Stomach (tissue), 9 donors: ENCODE measurements around the gene ARMCX6. TPM values are rescaled to one million over a fixed set of nuclear protein-coding genes. Genes with fewer than 3 reads are reported as not detected.
"Not testable (repeated sequence)": the region's sequence is repeated elsewhere in the genome, so short reads cannot be mapped to it uniquely, and the experiment has no call there.

ENCODE experiments used
- DNase-seq, 2 donors: peaks; one replicate each; pipeline versions ENCODE4 v3.0.0 to v3.0.0-alpha.2; 2013 to 2019
- H3K27ac ChIP-seq, 5 donors: fragments of 200-600 bp in 4 of 5; sonication (generic) in 4 of 5; one replicate each; pipeline ENCODE4 v1.5.1; 2013 to 2019; ENCODE audit warnings: mild to moderate bottlenecking in 1 of 5, moderate library complexity in 1 of 5
- H3K27me3 ChIP-seq, 3 donors: fragments of 200-600 bp; sonication (generic); one replicate each; pipeline ENCODE4 v1.5.1; 2017 to 2019; ENCODE audit warnings: mixed run types in 1 of 3
- H3K36me3 ChIP-seq, 4 donors: fragments of 200-600 bp; sonication (generic); 1 replicate in 3 of 4; 2 replicates in 1 of 4; pipeline ENCODE4 v1.5.1; 2016 to 2019
- H3K4me1 ChIP-seq, 4 donors: fragments of 200-600 bp; sonication (generic); one replicate each; pipeline ENCODE4 v1.5.1; 2016 to 2019
- H3K4me3 ChIP-seq, 4 donors: fragments of 200-600 bp; sonication (generic) in 3 of 4; one replicate each; pipeline ENCODE4 v1.5.1; 2016 to 2019; ENCODE audit warnings: mild to moderate bottlenecking in 1 of 4
- H3K9me3 ChIP-seq, 4 donors: fragments of 200-600 bp; sonication (generic); one replicate each; pipeline ENCODE4 v1.5.1; 2016 to 2019
- CTCF ChIP-seq, 7 experiments: fragments of 450-650 bp in 4 of 7; fragments of 200-600 bp in 3 of 7; sonication (generic) in 3 of 7; IDR thresholded peaks; one replicate each; pipeline ENCODE4 v1.5.1; 2016 to 2019; ENCODE audit warnings: antibody characterized with exemption in 7 of 7, control low read depth in 2 of 7, mild to moderate bottlenecking in 1 of 7
- EP300 ChIP-seq: sonication (generic); formaldehyde crosslinking; IDR thresholded peaks from one replicate; pipeline ENCODE4 v1.6.1; 2017; ENCODE audit warnings: antibody characterized with exemption
- POLR2A ChIP-seq, 4 donors: fragments of 450-650 bp; IDR thresholded peaks; one replicate each; pipeline ENCODE4 v1.6.1; 2016; ENCODE audit warnings: antibody characterized with exemption in 4 of 4, control low read depth in 2 of 4, mild to moderate bottlenecking in 1 of 4, moderate library complexity in 1 of 4
- POLR2AphosphoS5 ChIP-seq, 3 donors: sonication (generic); formaldehyde crosslinking; IDR thresholded peaks; one replicate each; pipeline ENCODE4 v1.6.1; 2016; ENCODE audit warnings: antibody characterized with exemption in 3 of 3
- WGBS, 5 donors: extraction: QIAGEN DNeasy Blood & Tissue Kit in 3 of 5; methylation state at CpG; one replicate each; pipeline versions ENCODE4 v1.1.5 to v1.1.7; 2013 to 2018; 5-methylcytosine and 5-hydroxymethylcytosine counted together
- intact Hi-C: fragments of 100-400 bp; cut with DNase I; formaldehyde crosslinking; loops from one replicate; pipeline ENCODE4 v1.15.1; 2023; ENCODE audit warnings: low total_unique reads
- polyA plus RNA-seq, 3 donors: library from polyadenylated mRNA; stranded (reverse); fragments of 200-250 nt; gene quantifications; one replicate each; pipeline ENCODE4 v1.2.3, GENCODE V29; 2013
- total RNA-seq, 5 donors: library from RNA; depleted of rRNA; stranded (reverse); fragments of >200 nt; gene quantifications; one replicate each; pipeline versions ENCODE4 v1.1.0 to v1.2.3, GENCODE V29; 2014 to 2016
- donor health status: healthy with polysubstance abuse.
- donor health status: Bipolar disorder and iron deficiency.
- donor health status: healthy.

ARMCX6 gene
- total and polyA plus RNA-seq, 8 donors: 0.45 to 23.2 (median 14.7) TPM

- 80 to 94% (median 91%) methylated on average over 7 to 12 of the region's 12 CpGs for WGBS, 5 donors
- intact Hi-C loops: no loop called here
- Histone ChIP-seq H3K4me3 (no peak overlapping the region), H3K27me3 (peaks cover 0 to 5% (median 0%) of the 10 kb centered on the region in 3 donors), H3K9me3 (no peaks in the 10 kb centered on the region), H3K27ac (no peak overlapping the region), H3K4me1 (peaks cover 0 to 9% (median 2%) of the 10 kb centered on the region in 4 donors), H3K36me3 (peaks cover 0 to 13% (median 4%) of the 10 kb centered on the region in 4 donors)
- TF ChIP-seq POLR2AphosphoS5 (IDR thresholded peaks at IDR 0.05) (no peak), CTCF (IDR thresholded peaks at IDR 0.05) (no peak), POLR2A (IDR thresholded peaks at IDR 0.05) (no peak), EP300 (no peak)
- no peak for DNase-seq
Observed at GRCh38 chrX:101657495-101657894, 39.7 kb upstream of the ARMCX6 start.

GRCh38 chrX:101656817-101657216 is 39.0 kb upstream of the ARMCX6 start:
- DNase-seq: no peak
- Histone ChIP-seq H3K27ac (no peak overlapping the region), H3K27me3 (peaks cover 0 to 5% (median 0%) of the 10 kb centered on the region in 3 donors), H3K4me3 (no peak overlapping the region), H3K9me3 (no peaks in the 10 kb centered on the region), H3K4me1 (peaks cover 0 to 9% (median 2%) of the 10 kb centered on the region in 4 donors), H3K36me3 (peaks cover 0 to 13% (median 4%) of the 10 kb centered on the region in 4 donors)
- intact Hi-C loops: no loop called here
- TF ChIP-seq CTCF (IDR thresholded peaks at IDR 0.05): no peak
- no peak for TF ChIP-seq EP300
- no peak for TF ChIP-seq POLR2AphosphoS5 (IDR thresholded peaks at IDR 0.05)
- no peak for TF ChIP-seq POLR2A (IDR thresholded peaks at IDR 0.05)
- 83 to 100% (median 90%) methylated on average over 1 to 13 of the region's 13 CpGs for WGBS, 5 donors

- H3K36me3 ChIP-seq: peaks cover 0 to 13% (median 4%) of the 10 kb centered on the region in 4 donors
- no peak for TF ChIP-seq CTCF (IDR thresholded peaks at IDR 0.05)
- TF ChIP-seq EP300: no peak
- TF ChIP-seq POLR2AphosphoS5 (IDR thresholded peaks at IDR 0.05): no peak
- no peaks in the 10 kb centered on the region for H3K9me3 ChIP-seq
- H3K4me1 ChIP-seq: peaks cover 0 to 9% (median 2%) of the 10 kb centered on the region in 4 donors
- DNase-seq: no peak
- H3K27ac ChIP-seq: no peak overlapping the region
- peaks cover 0 to 5% (median 0%) of the 10 kb centered on the region in 3 donors for H3K27me3 ChIP-seq
- intact Hi-C loops: no loop called here
- 61 to 71% (median 65%) methylated on average over 3 of the region's 3 CpGs for WGBS, 5 donors
- no peak overlapping the region for H3K4me3 ChIP-seq
Observed at GRCh38 chrX:101655534-101655933, 37.7 kb upstream of the ARMCX6 start.

- H3K9me3 ChIP-seq, H3K36me3 ChIP-seq, H3K4me3 ChIP-seq, H3K27me3 ChIP-seq, DNase-seq, intact Hi-C loops, H3K4me1 ChIP-seq, H3K27ac ChIP-seq: not testable (repeated sequence)
Observed at GRCh38 chrX:101647716-101648115, 29.9 kb upstream of the ARMCX6 start.

GRCh38 chrX:101642093-101642492 is 24.3 kb upstream of the ARMCX6 start:
- H3K36me3 ChIP-seq: no peaks in the 10 kb centered on the region
- no peaks in the 10 kb centered on the region for H3K27me3 ChIP-seq
- intact Hi-C loops: no loop called here
- 33 to 85% (median 51%) methylated on average over 1 of the region's 1 CpG for WGBS, 5 donors
- H3K4me1 ChIP-seq: no peaks in the 10 kb centered on the region
- no peak for TF ChIP-seq POLR2A (IDR thresholded peaks at IDR 0.05)
- no peak for TF ChIP-seq CTCF (IDR thresholded peaks at IDR 0.05)
- TF ChIP-seq EP300: no peak
- TF ChIP-seq POLR2AphosphoS5 (IDR thresholded peaks at IDR 0.05): no peak
- no peak for DNase-seq
- H3K4me3 ChIP-seq: no peak overlapping the region
- no peaks in the 10 kb centered on the region for H3K9me3 ChIP-seq
- H3K27ac ChIP-seq: no peak overlapping the region
